ENCODE data around the gene MUC13. TPM values are rescaled to one million over a fixed set of nuclear protein-coding genes. Genes with fewer than 3 reads are reported as not detected.

Gene MUC13
- total RNA-seq, 1 donor from 2014 or later = not detected

- DNase-seq = no peak
These were observed 37.6 kb downstream of the MUC13 start for GRCh38 chr3:124896824-124897526.

- DNase-seq = no peak
These were observed 38.8 kb downstream of the MUC13 start for GRCh38 chr3:124895756-124896155.

- no peak for DNase-seq
These were observed 41.0 kb downstream of the MUC13 start for GRCh38 chr3:124893526-124893925.

GRCh38 chr3:124890573-124891190 lies 43.9 kb downstream of the MUC13 start:
- no peak for DNase-seq

- no peak for DNase-seq
These were observed 45.8 kb downstream of the MUC13 start for GRCh38 chr3:124888482-124889441.

- DNase-seq = no peak
These were observed 46.6 kb downstream of the MUC13 start for GRCh38 chr3:124887932-124888298.

- DNase-seq = no peak
These were observed 47.2 kb downstream of the MUC13 start, which contains the start of gene ITGB5 for GRCh38 chr3:124887177-124887931. TSS of gene ITGB5 (minus strand) at chr3:124887365. CDS start at chr3:124887000, 365 bp downstream.

GRCh38 chr3:124886168-124887056 lies 48.1 kb downstream of the MUC13 start:
- DNase-seq = peak; percentile 11

GRCh38 chr3:124885466-124886167 lies 48.9 kb downstream of the MUC13 start:
- no peak for DNase-seq

GRCh38 chr3:124884474-124885101 lies 50.0 kb downstream of the MUC13 start:
- DNase-seq = no peak

- no peak for DNase-seq
These were observed 50.6 kb downstream of the MUC13 start for GRCh38 chr3:124883766-124884473.

- DNase-seq = no peak
These were observed 51.5 kb downstream of the MUC13 start for GRCh38 chr3:124882816-124883747.

- DNase-seq = no peak
These were observed 52.4 kb downstream of the MUC13 start for GRCh38 chr3:124881976-124882697.

- DNase-seq = no peak
These were observed 55.2 kb downstream of the MUC13 start for GRCh38 chr3:124879337-124879680.

GRCh38 chr3:124878561-124879336 lies 55.8 kb downstream of the MUC13 start:
- no peak for DNase-seq

GRCh38 chr3:124877674-124878073 lies 56.9 kb downstream of the MUC13 start:
- DNase-seq = no peak
